Ishikawa (cell line): ENCODE data around the gene ACSL4.

ENCODE experiments used
- CEBPB ChIP-seq: IDR thresholded peaks from 2 replicates; pipeline ENCODE4 v1.6.1; 2012
- CREB1 ChIP-seq: IDR thresholded peaks from 2 replicates; pipeline ENCODE4 v1.6.1; 2012; ENCODE audit warnings: low read depth
- EGR1 ChIP-seq: IDR thresholded peaks from 2 replicates; pipeline ENCODE4 v1.6.1; 2012
- EP300 ChIP-seq: IDR thresholded peaks from 2 replicates; pipeline ENCODE4 v1.6.1; 2012; ENCODE audit warnings: borderline replicate concordance
- FOXM1 ChIP-seq: IDR thresholded peaks from 2 replicates; pipeline ENCODE4 v1.6.1; 2012; ENCODE audit warnings: low read depth, borderline replicate concordance
- MAX ChIP-seq: IDR thresholded peaks from 2 replicates; pipeline ENCODE4 v1.6.1; 2012
- NFIC ChIP-seq: IDR thresholded peaks from 2 replicates; pipeline ENCODE4 v1.6.1; 2012
- RAD21 ChIP-seq: IDR thresholded peaks from 2 replicates; pipeline ENCODE4 v1.6.1; 2012; ENCODE audit warnings: low read depth
- REST ChIP-seq: IDR thresholded peaks from 2 replicates; pipeline ENCODE4 v1.6.1; 2012; ENCODE audit warnings: low read depth, mild to moderate bottlenecking
- TAF1 ChIP-seq: IDR thresholded peaks from 2 replicates; pipeline ENCODE4 v1.6.1; 2012; ENCODE audit warnings: low read depth, mild to moderate bottlenecking
- TCF12 ChIP-seq: IDR thresholded peaks from 2 replicates; pipeline ENCODE4 v1.6.1; 2012; ENCODE audit warnings: low read depth
- TEAD4 ChIP-seq: IDR thresholded peaks from 2 replicates; pipeline ENCODE4 v1.6.1; 2012
- USF1 ChIP-seq: IDR thresholded peaks from 2 replicates; pipeline ENCODE4 v1.6.1; 2012
- YY1 ChIP-seq: IDR thresholded peaks from 2 replicates; pipeline ENCODE4 v1.6.1; 2012; ENCODE audit warnings: low read depth
- ZBTB7A ChIP-seq: IDR thresholded peaks from 2 replicates; pipeline ENCODE4 v1.6.1; 2012; ENCODE audit warnings: low read depth

Gene ACSL4

GRCh38 chrX:109732807-109733612 lies at the start of gene ACSL4:
Gene ACSL4 (minus strand): TSS chrX:109733257. CDS start chrX:109683363, 49,894 bp downstream.
- peak; percentile 17; the same call in 1 of the 2 replicates for TF ChIP-seq TAF1
- no peak for TF ChIP-seq CREB1
- TF ChIP-seq USF1, result no peak
- TF ChIP-seq FOXM1, result no peak
- peak; percentile 93 for TF ChIP-seq EGR1
- TF ChIP-seq EP300, result no peak
- no peak for TF ChIP-seq CEBPB
- peak; percentile 76 for TF ChIP-seq MAX
- TF ChIP-seq REST, result no peak
- no peak for TF ChIP-seq NFIC
- no peak for TF ChIP-seq TEAD4
- TF ChIP-seq RAD21, result no peak
- no peak for TF ChIP-seq YY1

- no peak for TF ChIP-seq TAF1
- TF ChIP-seq REST, result no peak
- TF ChIP-seq CEBPB, result no peak
- TF ChIP-seq EGR1, result no peak
- TF ChIP-seq MAX, result no peak
Observed at GRCh38 chrX:109777749-109778148, 44.7 kb upstream of the ACSL4 start.

GRCh38 chrX:109776986-109777385 lies 43.9 kb upstream of the ACSL4 start:
- TF ChIP-seq EGR1 (no peak), EP300 (no peak), CREB1 (no peak), MAX (no peak), REST (no peak), FOXM1 (no peak), TAF1 (no peak), ZBTB7A (no peak), YY1 (no peak), NFIC (no peak), RAD21 (no peak), USF1 (no peak), CEBPB (no peak), TCF12 (no peak), TEAD4 (no peak)

- TF ChIP-seq CREB1 (no peak), USF1 (no peak), RAD21 (no peak), TAF1 (no peak), CEBPB (no peak), EP300 (no peak), TCF12 (no peak), NFIC (no peak), FOXM1 (no peak), EGR1 (no peak), MAX (no peak), REST (no peak)
Observed at GRCh38 chrX:109776432-109776831, 43.4 kb upstream of the ACSL4 start.
